AG09319 (cell line): ENCODE data around the gene TMEM150A.

Source experiments
- DNase-seq: peaks from one replicate; pipeline ENCODE4 v3.0.0-alpha.2; 2010; ENCODE audit warnings: low read depth; ENCODE audit errors: extremely low read depth
- TF ChIP-seq, protein P1 (sequence below): IDR thresholded peaks from 2 replicates; pipeline ENCODE4 v1.5.1; 2011; ENCODE audit warnings: low read depth, mild to moderate bottlenecking, inconsistent platforms, low read length, moderate library complexity

The TMEM150A gene, protein sequence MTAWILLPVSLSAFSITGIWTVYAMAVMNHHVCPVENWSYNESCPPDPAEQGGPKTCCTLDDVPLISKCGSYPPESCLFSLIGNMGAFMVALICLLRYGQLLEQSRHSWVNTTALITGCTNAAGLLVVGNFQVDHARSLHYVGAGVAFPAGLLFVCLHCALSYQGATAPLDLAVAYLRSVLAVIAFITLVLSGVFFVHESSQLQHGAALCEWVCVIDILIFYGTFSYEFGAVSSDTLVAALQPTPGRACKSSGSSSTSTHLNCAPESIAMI

DNA sequence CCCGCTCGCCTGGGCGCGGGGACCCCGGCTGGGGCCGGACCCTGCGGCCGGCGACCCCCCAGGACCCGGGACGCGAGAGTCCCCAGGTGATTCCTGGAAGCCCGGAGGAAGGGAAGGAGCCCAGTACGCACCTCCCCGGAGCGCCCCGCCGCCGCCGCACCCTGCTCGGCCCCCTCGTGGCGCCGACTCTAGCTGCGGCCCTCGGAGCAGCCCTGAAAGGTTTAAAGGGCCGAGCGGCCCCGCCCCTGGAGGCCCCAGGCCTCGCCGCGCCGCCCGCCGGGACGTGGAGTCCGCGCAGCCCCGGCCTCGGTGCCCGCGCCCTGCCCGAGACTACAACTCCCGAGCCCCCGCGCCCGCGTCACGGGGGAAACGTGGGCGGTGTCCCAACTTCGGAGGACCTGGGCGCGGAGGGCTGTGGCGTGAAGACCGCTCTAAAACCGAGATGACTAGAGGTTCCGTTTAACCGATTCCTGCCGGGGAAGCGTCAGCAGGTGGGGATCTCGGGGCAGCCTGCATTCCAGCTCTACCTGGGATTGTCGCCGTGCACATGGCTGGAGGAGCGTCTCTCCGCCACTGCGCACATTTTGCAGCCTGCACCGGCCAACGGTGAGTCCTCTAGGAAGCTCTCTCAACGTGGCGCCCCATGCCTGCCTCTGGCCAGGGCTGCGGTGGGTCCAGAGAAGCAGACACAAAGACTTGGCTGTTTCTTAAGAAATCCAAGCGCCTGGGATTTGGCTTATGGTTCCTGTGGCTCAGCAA, at the start of gene TMEM150A:
Gene TMEM150A (minus strand): TSS at position 223 of the 759 bp plus-strand sequence. CDS start 750 bp downstream, outside the sequence.
- peak; percentile 60 for DNase-seq
- TF ChIP-seq, protein P1, sequence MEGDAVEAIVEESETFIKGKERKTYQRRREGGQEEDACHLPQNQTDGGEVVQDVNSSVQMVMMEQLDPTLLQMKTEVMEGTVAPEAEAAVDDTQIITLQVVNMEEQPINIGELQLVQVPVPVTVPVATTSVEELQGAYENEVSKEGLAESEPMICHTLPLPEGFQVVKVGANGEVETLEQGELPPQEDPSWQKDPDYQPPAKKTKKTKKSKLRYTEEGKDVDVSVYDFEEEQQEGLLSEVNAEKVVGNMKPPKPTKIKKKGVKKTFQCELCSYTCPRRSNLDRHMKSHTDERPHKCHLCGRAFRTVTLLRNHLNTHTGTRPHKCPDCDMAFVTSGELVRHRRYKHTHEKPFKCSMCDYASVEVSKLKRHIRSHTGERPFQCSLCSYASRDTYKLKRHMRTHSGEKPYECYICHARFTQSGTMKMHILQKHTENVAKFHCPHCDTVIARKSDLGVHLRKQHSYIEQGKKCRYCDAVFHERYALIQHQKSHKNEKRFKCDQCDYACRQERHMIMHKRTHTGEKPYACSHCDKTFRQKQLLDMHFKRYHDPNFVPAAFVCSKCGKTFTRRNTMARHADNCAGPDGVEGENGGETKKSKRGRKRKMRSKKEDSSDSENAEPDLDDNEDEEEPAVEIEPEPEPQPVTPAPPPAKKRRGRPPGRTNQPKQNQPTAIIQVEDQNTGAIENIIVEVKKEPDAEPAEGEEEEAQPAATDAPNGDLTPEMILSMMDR: no peak; the same call in none of the 2 replicates

DNA sequence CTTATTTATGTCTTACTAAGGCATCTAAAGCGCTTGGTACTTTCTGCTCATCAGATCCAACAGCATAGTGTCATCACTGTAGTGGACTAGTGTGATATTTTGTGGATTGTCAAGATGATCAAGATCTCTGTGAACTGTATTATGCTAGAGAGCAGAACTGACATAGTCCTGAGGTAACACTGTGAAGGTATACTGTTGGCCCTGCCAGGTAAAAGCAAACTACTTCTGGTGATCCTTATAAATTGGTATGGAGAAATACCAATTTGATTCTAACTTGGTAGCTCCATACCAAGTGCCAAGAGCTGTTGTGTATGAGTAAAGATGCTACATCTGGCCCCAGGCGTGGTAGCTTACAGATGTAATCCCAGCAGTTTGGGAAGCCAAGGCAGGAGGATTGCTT, 49.6 kb upstream of the TMEM150A start:
- DNase-seq: no peak
- TF ChIP-seq, protein P1: no peak

DNA sequence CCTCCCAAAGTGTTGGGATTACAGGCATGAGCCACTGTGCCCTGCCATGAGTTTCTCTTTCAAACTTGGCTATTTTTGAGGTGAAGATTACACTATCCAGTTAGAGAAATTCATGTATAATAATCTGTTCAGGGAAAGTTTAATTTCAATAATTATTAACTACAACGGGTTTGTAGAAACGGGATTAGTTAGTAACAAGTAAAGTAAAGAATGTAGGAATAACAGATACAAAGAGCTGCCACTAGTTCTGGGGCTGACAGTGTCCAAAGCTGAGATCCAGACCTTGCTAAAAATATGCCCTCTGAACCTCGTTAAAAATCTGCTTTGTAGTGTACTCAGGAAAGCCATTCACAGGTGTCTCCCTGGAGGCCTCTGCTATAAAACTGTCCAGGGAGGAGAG, 48.6 kb upstream of the TMEM150A start:
- DNase-seq: no peak
- TF ChIP-seq, protein P1: no peak

DNA sequence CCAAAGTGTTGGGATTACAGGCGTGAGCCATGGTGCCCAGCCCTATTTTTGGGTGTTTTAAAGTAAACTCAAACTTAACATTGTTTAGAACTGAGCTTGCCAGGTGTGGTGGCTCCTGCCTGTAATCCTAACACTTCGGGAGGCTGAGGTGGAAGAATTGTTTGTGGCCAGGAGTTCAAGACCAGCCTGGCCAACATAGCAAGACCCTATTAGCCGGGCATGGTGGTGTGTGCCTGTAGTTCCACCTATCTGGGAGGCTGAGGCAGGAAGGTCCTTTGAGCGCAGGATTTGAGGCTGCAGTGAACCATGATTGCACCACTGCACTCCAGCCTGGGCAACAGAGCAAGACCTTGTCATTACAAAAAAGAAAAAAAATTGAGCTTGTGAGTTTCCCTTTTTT, 48.0 kb upstream of the TMEM150A start:
- no peak for DNase-seq
- TF ChIP-seq, protein P1: no peak

DNA sequence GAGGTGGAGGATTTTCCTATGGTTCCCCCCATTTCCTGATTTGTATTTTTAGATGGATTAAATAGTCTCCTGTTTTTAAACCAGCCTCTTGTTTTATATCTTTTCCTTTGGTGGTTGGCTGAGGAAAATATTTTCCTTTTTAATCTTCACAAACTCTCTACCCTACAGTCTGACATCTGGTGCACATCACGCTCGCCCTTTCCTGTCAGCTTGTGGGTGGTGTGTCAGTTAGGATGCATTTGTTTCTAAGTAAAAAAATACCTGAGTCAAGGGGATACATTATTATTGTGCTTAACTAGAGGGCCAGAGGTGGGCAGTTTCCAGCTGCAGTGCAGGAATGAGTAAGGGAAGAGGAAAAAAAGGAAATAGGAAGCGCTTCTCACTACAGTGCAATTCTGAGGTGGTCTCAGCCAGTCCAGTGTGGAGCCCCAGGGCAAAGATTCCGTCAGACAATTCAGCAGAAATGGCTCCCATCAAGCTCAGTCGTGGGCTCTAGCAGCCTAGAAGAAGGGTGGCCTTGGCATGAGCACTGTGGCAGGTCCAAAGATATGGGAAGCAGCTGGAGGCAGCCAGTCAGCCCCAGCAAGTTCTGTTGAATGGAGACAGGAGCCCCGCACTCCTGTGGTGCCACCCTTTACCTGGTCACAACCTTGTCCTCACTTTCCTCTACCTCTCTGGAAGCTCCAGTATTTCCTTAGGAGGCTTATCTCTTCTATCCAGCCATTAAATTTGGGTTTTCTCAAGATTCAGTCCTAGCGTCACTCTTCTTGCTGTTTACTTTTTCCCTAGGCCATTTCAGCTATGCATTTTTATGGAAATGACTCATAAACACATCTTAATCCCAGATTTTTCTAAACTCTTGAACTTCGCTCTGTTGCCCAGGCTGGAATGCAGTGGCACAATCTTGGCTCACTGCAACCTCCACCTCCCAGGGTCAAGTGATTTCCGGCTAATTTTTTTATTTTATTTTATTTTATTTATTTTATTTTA, 47.0 kb upstream of the TMEM150A start:
- DNase-seq: no peak
- TF ChIP-seq, protein P1: no peak

DNA sequence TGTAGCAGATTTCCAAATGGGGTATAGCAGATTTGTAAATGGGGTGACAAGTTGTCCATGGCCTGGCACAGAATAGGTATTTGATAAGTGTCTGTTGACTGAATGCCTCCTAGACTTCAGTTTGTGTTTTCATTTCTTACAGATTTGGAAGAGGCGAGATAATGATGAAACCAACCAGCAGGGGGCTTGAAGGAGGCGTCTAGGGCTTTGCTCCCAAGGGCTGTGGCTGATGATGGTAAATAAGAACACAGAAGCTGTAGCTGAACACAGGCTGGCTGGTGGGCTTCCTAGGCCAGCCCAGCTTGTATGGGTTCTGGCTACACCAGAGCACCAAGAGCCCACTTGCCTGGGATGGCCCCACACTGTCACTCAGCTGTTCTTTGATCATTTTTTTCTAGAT, 46.1 kb upstream of the TMEM150A start:
- peak; percentile 29 for DNase-seq
- TF ChIP-seq, protein P1: peak; percentile 64
